ENCODE results near the gene CELSR1. TPM values are rescaled to one million over a fixed set of nuclear protein-coding genes. Genes with fewer than 3 reads are reported as not detected.
"Not testable (repeated sequence)": the region's sequence is repeated elsewhere in the genome, so short reads cannot be mapped to it uniquely, and the experiment has no call there.

The CELSR1 gene
- total RNA-seq, 1 experiment from 2014 or later: 19.6 TPM

- no peak for DNase-seq (ENCODE audit: low spot score)
Observed at GRCh38 chr22:46512683-46513082, 24.7 kb downstream of the CELSR1 start.

GRCh38 chr22:46512039-46512370, 25.4 kb downstream of the CELSR1 start:
- DNase-seq (ENCODE audit: low spot score): no peak

- DNase-seq (ENCODE audit: low spot score): no peak
Observed at GRCh38 chr22:46511151-46512038, 26.0 kb downstream of the CELSR1 start.

GRCh38 chr22:46509416-46510089, 27.9 kb downstream of the CELSR1 start:
- DNase-seq (ENCODE audit: low spot score): no peak

GRCh38 chr22:46508491-46508999, 28.9 kb downstream of the CELSR1 start:
- no peak for DNase-seq (ENCODE audit: low spot score)

- DNase-seq (ENCODE audit: low spot score): no peak
Observed at GRCh38 chr22:46507451-46508425, 29.7 kb downstream of the CELSR1 start.

GRCh38 chr22:46504584-46504983, 32.8 kb downstream of the CELSR1 start:
- no peak for DNase-seq (ENCODE audit: low spot score)

GRCh38 chr22:46502440-46503175, 34.8 kb downstream of the CELSR1 start:
- no peak for DNase-seq (ENCODE audit: low spot score)

- DNase-seq (ENCODE audit: low spot score): peak; percentile 77
Observed at GRCh38 chr22:46501701-46502100, 35.7 kb downstream of the CELSR1 start.

- not testable (repeated sequence) for DNase-seq (ENCODE audit: low spot score)
Observed at GRCh38 chr22:46501265-46501664, 36.2 kb downstream of the CELSR1 start.

- no peak for DNase-seq (ENCODE audit: low spot score)
Observed at GRCh38 chr22:46500201-46500600, 37.2 kb downstream of the CELSR1 start.

- no peak for DNase-seq (ENCODE audit: low spot score)
Observed at GRCh38 chr22:46499805-46500189, 37.6 kb downstream of the CELSR1 start.

GRCh38 chr22:46491946-46492345, 45.5 kb downstream of the CELSR1 start:
- no peak for DNase-seq (ENCODE audit: low spot score)

GRCh38 chr22:46490538-46490937, 46.9 kb downstream of the CELSR1 start:
- DNase-seq (ENCODE audit: low spot score): no peak

GRCh38 chr22:46486996-46487717, 50.3 kb downstream of the CELSR1 start:
- no peak for DNase-seq (ENCODE audit: low spot score)

GRCh38 chr22:46484861-46485595, 52.4 kb downstream of the CELSR1 start:
- DNase-seq (ENCODE audit: low spot score): no peak

- DNase-seq (ENCODE audit: low spot score): no peak
Observed at GRCh38 chr22:46484156-46484860, 53.1 kb downstream of the CELSR1 start.

- no peak for DNase-seq (ENCODE audit: low spot score)
Observed at GRCh38 chr22:46483353-46483752, 54.1 kb downstream of the CELSR1 start.

GRCh38 chr22:46482056-46482675, 55.3 kb downstream of the CELSR1 start:
- no peak for DNase-seq (ENCODE audit: low spot score)

Data from A172 (cell line).